Fibroblast of skin of back (primary cell): ENCODE data around the gene PIK3C2B.

Source experiments
- DNase-seq: peaks from one replicate; pipeline ENCODE4 v3.0.0-alpha.2; 2013

Gene PIK3C2B

GRCh38 chr1:204456826-204457442 is 37.7 kb downstream of the PIK3C2B start:
- DNase-seq: no peak

DNA sequence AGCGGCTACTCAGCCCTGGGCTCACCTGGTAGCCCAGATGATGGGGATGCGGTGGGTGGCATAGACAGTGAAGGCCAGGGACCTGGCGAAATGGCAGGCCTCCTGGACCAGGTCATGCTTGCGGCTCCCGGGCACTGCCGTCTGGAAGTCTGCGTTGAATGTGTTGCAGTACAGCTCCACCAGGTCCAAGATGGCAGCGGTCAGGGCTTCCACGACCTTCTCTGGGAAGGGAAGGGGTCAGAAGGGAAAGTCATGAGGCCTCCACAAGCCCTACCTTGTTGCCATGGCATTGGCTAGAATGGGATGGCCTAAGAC is 38.8 kb downstream of the PIK3C2B start:
- no peak for DNase-seq

DNA sequence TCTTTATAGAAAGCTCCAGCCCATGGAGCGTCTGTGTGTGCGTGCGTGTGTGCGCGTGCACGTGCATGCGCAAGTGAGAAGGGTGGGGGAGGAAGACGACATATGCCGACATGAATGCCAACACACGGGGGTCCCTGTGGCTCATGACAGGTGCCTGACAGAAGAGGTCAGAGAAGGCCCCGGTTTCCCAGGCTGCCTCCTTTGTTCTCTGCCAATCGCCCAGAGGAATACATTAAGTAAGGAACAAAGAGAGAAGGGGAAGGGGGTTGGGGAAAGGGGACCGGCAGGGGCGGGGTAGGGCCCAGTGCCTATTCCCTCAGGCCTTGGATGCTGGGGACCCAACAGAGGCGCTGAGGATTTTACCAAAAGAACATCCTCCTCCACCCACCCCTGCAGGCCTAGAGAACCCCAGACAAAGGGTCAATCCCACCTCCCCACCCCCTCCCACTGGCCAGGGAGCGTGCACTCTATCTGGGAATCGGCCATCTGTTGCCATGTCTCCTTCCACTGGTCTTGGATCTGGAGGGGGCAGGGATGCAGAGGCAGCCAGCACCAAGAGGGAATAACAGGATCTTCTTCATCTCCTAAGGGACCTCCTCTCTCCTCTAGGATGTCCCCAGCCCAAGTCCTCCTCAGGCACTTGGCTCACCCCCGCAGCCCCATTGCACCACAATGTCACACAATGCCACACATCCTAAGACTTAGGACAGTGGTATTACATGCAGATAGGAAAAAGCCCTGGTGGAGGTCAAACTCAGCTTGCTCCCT is 39.4 kb downstream of the PIK3C2B start:
- DNase-seq: no peak

DNA sequence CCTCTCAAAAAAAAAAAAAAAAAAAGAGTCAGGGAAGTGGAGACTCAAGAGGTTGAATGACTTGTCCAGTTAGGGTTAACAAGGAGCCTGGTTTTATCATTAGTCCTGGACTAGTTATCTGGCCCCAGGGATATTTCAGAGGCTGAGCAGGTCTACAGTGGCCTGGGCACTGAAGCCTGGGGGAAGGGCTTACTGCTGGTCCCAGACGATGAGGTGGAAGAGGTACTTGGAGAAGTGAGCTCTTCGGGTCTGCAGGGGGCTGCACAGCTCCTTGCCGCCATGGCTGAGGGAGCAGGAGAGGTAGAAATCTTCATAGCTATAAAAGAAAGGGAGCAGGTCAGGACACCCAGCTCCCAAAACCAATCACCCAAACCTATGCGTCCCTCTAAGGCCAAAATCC is 40.1 kb downstream of the PIK3C2B start:
- DNase-seq: no peak

DNA sequence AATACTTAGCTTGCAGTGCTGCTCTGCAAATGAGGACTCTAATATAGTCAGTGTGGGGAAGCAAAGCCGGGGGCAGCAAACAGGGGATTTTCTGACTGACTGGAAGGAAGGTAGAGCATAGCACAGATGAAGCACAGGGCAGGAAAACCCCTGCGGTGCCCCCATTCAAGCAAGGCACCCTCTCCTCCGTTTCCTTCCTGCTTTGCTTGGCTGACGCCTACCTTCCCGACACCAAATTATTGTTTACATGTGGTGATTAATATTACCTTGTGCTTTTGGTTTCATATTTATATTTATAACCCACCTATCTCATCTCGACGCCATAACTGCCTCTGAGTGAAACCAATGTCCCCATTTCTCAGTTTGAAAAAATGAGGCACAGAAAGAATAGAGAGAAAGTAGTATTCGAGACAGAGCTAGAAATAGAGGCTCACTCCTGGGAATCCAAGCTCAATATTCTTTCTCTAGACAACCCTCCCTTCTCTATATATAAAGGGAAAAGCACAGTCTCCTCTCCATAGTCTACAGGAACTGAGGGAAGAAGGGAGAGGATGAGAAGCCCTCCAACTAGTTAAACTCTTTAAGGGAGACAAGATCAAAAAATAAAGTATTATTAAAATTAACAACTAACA is 41.3 kb downstream of the PIK3C2B start:
- DNase-seq: no peak

DNA sequence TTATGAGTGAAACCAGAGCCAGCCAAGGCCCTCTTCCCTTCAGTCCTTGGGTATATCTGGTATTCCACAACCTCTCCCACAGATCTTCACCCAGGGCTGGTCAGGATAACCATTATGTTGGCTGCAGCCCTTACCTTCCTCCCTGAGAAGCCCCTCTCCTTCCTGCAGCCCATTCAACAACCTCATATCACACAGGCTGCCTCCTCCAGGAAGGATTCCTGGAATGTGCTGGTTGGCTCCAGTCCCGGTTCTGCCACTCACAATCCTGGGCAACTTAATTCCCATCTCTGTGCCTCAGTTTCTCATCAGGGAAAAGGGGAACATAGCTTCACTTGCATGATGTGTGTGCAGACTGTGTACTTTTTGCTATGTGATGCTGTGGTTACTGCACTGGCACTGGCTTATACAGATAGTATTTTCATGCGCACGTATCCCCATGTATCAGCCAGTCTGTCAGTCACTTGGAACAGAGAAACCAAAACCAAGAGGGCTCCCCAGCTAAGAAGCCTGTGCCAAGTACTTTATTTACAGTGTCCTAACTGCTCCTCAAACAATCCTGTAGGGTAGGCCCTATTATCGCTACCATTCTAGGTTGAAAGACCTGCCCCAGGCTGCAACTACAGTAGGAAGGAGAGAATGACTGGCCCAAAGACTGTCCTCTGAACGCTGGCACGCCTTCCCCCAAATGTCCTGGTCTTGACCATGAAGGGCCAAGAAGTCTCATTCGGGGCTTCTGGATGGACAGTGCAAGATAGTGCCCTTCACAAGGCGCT is 43.1 kb downstream of the PIK3C2B start:
- no peak for DNase-seq

DNA sequence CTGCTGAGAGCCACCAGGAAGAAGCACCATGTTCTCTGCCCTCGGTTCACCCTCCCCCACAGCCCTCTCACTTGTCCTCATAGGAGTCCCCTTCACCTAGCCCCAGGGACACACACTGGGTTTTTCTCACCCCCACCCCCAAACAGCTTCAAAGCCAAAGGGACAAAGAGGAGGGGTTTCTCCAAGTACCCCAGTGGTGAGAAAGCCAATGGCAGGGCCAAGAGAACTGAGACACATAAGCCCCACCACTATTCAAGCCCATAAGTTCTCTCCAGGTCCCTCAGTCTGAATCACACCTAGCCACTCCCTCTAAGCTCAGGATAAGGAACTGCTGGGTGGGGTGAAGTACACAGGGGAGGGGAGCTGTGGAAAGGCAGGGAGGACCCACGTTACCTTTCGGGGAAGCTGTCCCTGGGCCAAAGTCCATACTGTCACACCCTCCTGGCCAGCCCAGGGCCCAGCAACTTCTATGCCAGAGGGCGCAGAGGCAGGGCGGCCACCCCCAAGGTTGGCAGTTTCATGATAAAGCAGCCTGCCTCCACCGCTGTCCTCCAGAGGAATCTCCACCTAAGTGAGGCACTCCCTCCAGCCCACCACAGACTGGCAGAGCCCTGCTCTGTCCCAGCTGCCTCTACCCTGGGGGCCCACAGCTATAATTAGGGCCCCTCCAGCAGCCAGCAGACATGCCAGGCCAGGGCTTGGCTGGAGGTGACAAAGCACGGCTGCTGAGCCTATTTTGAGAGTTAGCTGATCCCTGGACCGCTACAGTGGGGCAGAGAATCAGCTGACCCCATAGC is 43.9 kb downstream of the PIK3C2B start:
- no peak for DNase-seq

DNA sequence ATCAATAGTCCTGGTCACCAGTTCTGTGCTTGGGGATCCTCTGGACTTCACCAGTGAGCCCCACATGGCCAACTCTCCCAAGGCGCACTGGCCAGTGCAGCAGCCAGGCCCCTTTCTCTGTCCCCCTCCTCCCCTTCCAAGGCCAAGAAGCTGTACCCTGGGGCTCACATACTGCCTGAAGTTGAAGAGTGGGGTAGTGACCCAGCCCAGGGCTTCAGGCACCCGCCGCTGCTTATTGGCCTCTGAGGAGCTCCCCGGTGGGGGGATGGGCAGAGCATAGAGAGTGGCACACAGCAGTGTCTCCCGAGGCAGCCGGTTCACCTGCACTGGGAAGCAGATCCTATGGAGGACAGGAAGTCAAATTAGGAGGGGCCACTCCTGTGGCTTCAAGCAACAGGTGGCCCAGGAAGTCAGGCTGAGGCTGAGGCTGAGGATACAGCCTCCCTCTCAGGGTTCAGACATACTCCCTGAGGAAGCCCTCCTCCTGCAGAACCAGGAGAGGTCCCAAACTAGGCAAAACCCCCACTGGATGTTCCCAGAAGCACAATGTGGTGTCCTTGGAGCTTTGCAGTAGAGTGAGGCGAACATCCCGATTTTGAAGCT is 44.8 kb downstream of the PIK3C2B start:
- DNase-seq: no peak

DNA sequence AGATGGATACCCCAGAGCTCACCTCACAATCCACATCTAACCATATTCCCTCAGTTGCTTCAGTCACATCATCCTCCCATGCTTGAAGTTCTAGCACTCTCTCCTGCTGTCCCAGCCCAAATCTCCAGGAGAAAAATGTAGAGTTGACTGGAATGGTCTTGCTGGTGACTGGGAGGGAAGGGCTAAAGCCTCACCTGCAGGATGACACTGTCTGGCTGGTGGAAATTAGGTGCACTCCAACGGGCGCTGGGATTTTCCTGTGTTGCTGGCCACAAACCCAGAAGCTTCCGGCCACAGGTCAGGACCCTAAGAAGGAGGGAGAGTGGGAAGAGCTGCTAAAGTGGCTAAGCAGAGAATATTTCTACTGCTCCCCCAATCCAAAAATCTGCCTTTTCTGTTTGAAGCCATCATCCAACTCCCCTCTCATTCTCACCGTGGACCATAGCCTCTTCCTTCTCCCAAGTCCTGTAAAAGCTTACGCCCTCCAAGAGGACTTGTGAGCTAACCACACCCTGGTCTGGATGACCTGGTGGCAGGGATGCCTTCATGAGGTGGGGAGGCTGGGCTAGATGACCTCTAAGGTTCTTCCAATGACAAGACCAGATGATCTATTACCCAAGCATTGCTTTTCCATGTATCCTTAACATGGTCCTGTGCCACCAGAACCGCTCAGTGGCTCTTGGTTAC is 45.5 kb downstream of the PIK3C2B start:
- no peak for DNase-seq

DNA sequence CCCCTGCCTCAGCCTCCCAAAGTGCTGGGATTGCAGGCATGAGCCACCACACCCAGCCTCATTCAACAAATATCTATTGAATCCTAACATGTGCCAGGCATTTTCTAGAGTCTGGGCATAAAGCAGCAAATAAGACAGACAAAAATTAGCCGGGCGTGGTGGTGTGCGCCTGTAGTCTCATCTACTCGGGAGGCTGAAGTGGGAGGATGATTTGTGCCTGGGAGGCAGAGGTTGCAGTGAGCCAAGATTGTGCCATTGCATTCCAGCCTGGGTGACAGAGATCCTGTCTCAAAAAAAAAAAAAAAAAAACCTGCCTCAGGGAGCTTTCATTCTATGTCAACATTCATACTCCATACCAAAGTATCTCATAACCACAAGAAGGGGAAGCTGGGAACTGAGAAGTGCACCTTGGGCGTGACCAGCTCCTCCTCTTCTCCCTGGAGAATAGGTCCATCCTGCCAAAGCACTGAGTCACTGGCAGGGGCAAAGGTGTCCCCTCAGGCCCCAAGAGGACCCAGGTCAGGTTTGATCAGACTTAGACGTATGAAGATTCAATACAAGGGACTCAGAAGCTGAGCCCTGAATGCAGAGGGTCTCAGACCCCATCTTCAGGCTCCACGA is 46.2 kb downstream of the PIK3C2B start:
- DNase-seq: peak; percentile 16

DNA sequence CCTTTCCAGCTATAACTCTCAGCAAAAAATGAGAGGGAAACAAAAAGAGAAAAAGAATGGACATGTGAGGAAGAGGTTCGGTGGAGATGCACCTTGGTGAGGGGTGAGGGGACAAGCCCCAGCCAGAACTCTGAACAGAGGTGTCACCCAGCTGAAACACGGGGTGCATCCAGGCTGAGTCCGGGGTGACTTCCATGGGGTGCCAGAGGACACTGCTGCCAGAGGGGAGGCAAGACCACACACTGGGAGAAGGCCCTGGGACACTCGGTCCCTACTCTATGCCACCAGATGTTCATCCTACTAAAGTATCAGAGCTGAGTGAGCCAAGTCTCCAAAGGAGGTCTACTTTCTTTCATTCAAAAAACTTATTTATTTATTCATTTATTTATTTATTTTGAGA is 46.9 kb downstream of the PIK3C2B start:
- DNase-seq: no peak

- no peak for DNase-seq
Observed at GRCh38 chr1:204447190-204447589, 47.4 kb downstream of the PIK3C2B start.

DNA sequence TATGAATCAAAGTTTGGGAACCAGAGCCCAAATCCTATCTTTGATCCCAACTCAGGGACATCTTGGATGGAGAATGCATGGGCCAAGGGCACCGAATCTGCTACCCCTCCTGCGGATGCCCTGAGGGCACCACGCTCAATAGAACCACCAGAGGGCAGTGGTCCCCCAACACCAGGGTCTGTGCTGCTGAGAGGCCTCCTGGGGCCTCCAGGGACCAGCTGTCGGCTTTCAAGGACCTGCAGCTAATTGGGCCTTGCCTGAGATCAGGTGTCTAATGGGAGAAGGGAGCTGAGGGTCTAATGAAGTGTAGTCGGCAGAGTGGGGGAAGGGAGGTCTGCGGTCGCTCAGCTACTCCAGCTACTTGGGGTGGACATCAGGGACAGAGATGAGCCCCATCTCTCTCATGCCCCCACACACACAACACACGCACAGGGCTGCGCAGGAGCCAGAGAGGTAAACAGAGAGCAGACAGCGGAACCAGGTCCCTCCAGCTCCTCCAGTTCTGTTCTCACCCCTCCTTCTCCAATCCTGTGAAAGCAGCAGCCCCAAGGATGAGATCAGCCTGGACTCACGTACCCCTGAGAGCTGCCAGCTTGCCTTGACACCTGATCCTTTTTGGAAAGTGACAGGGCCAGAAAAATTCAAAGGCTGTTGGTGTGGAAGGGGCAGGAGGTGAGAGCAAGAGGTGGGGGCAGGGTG is 48.0 kb downstream of the PIK3C2B start:
- peak; percentile 59 for DNase-seq

- DNase-seq: peak; percentile 35
Observed at GRCh38 chr1:204445860-204446412, 48.7 kb downstream of the PIK3C2B start.
